Cardiac fibroblast (primary cell): ENCODE measurements around the gene LRRN2.
A peak's percentile ranks its signal among the peaks of the same experiment; 100 is the strongest.

ENCODE experiments used
- DNase-seq, 2 donors: peaks; one replicate each; pipeline versions ENCODE4 v3.0.0 to v3.0.0-alpha.2; 2010; ENCODE audit warnings: low read depth in 2 of 2
- H3K4me3 ChIP-seq, 2 donors: replicated peaks in 1 of 2; 1 replicate in 1 of 2; 2 replicates in 1 of 2; pipeline ENCODE4 v1.5.1; 2011; ENCODE audit warnings: low read depth in 2 of 2, low read length in 2 of 2, mild to moderate bottlenecking in 2 of 2, moderate library complexity in 1 of 2
- TF ChIP-seq, protein P1 (sequence below): IDR thresholded peaks from one replicate; pipeline ENCODE4 v1.5.1; 2011; ENCODE audit warnings: low read depth, mild to moderate bottlenecking, low read length, inconsistent platforms

LRRN2 gene

DNA sequence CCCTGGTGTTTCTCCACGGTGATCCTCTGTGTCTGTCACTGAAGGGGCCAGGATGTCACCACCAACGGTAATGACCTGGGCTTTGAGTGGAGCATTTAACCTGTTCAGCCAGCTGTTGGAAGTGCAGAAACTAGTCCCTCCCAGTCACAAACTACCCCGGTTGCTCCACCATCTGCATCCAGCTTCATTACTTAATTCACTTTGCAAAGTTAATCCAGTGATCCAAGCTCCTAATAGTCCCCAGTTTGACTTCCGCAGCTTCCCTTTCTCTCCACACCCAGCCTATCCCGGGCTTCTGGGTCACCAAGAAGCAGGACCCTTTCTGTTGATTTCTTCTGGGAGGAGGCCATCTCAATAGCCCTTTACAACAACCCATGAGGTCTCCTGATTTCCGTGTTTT, 105.9 kb downstream of the LRRN2 start:
- TF ChIP-seq, protein P1, sequence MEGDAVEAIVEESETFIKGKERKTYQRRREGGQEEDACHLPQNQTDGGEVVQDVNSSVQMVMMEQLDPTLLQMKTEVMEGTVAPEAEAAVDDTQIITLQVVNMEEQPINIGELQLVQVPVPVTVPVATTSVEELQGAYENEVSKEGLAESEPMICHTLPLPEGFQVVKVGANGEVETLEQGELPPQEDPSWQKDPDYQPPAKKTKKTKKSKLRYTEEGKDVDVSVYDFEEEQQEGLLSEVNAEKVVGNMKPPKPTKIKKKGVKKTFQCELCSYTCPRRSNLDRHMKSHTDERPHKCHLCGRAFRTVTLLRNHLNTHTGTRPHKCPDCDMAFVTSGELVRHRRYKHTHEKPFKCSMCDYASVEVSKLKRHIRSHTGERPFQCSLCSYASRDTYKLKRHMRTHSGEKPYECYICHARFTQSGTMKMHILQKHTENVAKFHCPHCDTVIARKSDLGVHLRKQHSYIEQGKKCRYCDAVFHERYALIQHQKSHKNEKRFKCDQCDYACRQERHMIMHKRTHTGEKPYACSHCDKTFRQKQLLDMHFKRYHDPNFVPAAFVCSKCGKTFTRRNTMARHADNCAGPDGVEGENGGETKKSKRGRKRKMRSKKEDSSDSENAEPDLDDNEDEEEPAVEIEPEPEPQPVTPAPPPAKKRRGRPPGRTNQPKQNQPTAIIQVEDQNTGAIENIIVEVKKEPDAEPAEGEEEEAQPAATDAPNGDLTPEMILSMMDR, result no peak
- DNase-seq, result no peak
- H3K4me3 ChIP-seq, result no peak overlapping the region

DNA sequence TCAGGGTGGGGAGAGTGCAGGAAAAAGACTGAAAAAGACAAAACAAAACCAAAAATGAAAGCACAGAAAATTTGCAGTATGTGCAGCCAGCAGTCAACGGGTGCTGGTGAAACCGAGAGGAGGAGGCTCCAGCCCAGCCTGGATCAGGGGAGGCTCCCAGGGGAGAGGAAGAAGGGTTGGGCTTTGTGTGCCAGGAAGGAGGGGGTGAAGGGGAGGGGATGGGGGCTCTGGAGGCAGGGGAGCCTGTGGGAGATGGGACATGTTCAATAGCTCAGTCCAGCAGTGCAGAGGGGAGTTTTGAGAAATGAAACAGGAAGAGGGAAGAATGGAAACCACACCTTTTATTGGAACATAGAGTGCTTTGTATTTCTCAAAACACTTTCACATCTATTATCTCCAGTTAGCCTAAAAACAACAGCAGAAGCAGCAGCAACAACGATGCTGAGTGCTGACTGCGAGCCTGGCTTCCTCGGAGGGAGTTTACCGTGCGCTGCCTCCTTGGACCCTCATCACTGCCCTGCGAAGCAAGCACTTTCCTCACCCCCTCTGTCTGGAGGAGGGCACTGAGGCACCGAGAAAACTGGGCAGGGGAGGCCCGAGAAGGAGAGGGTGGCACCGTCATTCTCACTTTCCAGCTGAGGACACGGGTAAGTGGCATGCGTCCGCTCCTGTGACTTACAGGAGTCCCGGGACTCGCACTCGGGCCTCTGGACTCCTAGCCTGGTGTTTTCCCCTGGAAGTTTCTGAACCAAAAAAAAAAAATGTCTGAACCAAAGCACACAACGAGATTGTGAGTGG, 106.5 kb downstream of the LRRN2 start:
- peak; percentile 30 to 69 for DNase-seq
- peak overlapping the region; percentile 8 to 26 for H3K4me3 ChIP-seq
- TF ChIP-seq, protein P1, result no peak

DNA sequence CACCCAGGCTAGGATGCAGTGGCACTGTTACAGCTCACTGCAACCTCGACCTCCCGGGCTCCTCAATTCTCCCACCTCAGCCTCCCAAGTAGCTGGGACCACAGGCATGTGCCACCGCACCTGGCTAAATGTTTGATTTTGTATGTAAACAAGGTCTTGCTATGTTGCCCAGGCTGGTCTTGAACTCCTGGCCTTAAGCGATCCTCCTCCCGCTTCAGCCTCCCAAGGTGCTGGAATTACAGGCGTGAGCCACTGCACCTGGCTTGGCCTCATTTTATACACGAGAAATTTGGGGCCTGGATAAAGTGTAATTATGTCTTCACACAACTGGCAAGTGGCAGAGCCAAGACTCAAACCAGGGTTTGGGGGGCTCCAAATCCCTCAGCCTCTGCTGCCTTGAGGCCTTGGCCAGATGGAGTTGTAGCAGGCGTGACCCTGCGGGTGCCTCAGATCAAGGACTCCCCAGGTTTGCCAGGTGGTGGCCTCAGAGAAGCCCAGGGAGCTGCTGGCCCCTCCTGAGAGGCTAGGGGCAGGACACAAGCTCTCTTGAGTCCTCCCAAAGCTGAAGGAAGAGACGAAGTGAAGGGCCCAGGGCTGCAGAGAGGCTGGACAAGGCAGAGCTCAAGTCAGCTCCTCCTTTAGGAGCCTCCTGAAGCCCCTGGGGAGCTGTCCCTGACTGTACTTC, 107.6 kb downstream of the LRRN2 start:
- TF ChIP-seq, protein P1, result no peak
- no peak overlapping the region for H3K4me3 ChIP-seq
- DNase-seq, result no peak

DNA sequence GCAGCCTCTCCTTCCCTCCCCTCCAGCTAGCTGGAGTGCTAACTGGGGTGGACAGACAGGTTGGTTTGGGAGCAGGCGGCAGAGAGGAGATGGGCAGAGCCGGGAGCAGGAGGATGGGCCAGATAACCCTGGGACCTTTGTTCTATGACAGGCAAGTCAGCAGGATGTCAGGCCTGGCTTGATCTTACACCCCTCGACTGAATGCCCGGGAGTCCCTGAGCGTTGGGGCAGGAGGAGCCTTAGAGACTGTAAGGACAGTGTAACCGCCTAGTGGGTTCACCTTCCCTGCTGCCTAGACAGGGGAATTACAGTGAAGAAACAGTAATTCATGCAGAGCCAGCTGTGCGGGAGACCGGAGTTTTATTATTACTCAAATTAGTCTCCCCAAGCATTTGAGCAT, 109.1 kb downstream of the LRRN2 start:
- no peak overlapping the region for H3K4me3 ChIP-seq
- DNase-seq, result no peak
- TF ChIP-seq, protein P1, result no peak

DNA sequence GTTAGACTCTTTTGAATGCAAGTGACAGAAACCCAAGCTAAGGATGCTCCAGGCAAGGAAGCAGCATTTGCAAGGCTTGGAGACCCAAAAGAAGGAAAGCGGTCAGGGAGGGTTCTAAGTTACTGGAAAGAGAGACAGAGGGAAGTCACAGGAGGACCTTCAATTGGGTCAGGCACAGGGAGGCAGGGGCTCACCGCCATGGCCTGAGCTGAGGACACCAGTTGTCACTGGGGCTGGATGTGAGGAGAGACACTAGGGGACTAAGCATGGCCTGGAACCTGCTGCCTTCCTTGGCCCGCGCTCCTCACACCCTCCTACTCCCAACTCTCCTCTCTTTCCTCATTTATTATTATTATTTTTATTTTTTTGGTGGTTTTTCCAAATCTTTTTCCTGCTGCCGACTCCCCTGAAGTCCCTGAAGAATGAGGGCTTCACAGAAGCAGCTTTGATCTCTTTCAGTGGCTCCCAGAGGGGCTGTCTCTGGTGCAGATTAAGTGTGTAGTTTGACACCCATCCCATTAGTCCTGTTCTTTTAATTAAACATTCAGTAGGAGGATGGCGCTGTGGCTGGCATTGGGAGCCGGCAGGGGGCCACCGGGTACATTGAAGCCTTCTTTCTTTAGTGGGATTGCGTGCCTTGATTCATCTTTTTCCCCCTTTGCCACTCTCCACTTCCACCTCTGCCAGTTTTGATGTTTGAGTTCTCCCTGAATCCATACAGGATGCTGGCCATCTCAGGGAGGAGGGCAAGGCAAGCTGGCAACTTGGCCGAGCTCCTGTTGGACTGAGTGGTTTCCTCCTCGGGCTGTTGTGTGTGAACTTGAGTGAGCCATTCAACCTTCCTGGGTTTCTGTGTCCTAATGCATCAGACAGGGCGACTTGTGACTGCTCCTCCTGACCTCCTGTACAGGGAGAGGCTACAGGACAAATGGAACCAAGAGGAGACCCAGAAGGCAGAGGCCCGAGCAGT, 110.0 kb downstream of the LRRN2 start:
- no peak for DNase-seq
- TF ChIP-seq, protein P1, result no peak
- no peak overlapping the region for H3K4me3 ChIP-seq

DNA sequence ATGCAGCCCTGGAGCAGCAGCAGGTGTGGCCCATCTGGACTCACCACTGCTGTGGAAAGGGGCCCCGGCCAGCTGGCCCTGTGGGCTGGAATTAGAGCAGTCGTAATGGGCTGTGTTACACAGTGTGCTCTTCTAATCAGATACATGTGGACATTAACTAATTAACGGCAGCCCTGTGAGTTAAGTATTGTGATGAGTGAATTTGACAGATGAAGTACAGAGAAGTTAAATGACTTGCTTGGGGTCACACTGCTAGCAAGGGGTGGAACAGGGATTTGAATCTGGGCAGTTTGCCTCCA, 110.7 kb downstream of the LRRN2 start:
- TF ChIP-seq, protein P1, result no peak
- DNase-seq, result no peak
- no peak overlapping the region for H3K4me3 ChIP-seq
